Activated CD4-positive, alpha-beta T cell treated with anti-CD3 and anti-CD28 coated beads, Interleukin-2, Interleukin-6, amounts not matched to agents 100 ng/mL and 50 ng/mL, durations not matched to agents 16 hours and 8 hours (primary cell): ENCODE measurements around the gene NCKAP1.

Source experiments
- DNase-seq: peaks from one replicate; pipeline ENCODE4 v3.0.0-alpha.2; 2020

Gene NCKAP1

DNA sequence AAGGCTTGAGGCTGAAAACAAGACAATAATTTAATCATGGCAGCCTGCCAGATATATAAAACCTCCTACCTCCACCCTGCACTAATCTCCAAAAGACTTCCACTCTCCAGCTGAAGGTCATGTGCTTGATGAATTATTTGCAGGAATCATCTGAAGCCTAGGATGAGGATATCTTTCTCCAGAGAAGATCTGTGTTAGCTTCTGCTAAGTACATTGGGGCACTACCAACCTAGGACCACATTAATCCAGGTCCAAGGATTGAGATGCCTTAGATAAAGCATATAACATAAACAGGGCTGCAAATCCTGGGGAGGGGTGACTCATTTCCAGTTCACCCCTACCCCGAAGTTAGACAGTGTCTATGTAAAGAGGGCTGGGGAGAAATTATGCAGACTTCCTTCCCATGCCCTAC, 91.3 kb downstream of the NCKAP1 start:
- no peak for DNase-seq

DNA sequence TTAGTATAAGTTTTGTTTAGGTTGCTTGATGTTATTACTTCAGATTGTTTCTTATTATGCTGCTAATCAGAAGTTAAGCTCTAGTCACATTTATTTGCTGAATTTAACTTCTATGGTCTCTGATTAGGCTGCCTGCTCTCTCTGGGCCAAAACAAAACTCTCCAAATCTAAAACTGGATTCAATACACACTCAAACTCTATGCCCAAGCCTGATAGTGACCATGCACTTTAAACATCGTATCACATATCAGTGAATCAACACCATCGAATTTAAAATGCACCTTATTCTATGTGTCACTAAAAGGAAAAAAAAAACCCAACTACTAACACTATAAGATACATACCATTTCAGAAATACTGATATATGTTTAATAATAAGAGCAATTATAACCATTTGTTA, 94.9 kb downstream of the NCKAP1 start:
- DNase-seq, result no peak

DNA sequence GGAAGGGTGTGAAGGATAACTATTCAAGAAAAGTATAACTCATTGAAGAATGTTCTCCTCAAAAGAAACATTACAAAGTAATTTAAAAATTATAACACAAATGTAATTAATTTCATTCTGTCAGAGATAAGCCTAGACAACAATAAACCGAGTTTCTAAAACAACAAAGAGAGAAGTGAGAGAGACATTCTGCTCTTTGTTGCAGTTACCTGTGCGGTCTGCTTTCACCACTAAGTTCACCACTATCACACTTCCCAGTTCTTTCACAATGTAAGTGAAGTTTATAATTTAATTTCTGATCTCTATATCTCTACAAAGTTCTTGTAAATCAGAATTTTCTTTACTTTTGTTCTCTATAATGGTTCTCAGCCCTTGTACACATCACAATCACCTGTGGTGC, 95.5 kb downstream of the NCKAP1 start:
- no peak for DNase-seq

DNA sequence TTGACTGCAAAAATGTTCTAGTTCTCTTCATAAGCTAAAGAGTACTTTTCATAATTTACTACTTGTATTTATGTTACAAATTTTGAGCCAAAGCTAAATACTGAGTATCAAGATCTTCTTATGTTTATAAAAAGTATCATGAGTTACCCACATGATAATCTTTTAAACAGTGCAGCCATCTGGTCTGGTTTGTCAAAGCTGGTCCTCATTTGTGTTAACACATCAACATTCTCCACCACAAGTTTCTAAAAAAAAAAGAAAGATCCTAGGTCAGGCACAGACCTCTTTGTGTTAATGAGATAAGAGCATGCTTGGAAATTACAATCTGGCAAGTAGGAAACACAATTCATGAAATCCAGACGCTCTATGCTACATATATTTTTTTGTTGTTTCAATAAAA, 96.3 kb downstream of the NCKAP1 start:
- no peak for DNase-seq

DNA sequence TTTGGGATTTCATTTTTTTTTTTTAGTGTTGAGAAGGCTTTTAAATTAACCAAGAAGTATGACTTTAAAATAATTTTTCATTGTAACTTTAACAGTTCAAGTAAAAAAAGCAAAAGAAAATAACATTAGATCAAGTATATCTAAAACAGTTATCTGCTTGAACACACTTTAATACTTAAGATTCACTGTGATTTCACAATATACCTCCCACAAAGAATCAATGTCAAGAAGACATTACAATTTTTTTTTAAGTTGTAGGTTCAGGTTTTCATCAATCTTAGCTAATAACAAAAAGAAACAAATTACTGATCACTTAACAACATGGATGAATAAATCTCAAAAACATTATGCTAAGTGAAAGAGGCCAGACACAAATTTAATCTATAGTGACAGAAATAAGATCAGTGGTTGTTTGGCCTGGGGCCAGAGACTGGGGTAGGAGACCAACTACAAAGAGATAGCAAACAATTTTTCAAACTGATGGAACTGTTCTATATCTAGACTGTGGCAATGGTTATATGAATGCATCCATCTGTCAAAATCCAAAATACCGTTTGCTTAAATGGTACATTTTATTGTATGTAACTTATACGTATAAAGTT, 97.0 kb downstream of the NCKAP1 start:
- no peak for DNase-seq

DNA sequence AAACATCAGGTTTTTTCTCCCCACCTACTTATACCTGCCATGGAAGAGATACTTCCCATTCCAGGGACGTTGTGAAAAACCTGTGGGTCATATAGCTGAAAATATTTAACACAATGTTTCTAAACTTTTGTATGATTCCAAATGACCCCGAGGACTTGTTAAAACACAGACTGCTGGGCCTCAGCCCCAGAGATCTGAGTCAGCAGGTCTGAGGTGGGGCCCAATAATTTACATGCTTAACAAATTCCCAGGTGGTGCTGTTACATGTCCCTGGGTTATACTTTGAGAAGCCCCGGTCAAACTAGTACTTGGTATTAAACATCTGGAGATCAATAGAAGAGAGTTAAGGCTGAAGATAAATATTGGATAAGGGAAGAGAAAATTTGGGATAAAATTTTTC, 100.4 kb downstream of the NCKAP1 start:
- no peak for DNase-seq

DNA sequence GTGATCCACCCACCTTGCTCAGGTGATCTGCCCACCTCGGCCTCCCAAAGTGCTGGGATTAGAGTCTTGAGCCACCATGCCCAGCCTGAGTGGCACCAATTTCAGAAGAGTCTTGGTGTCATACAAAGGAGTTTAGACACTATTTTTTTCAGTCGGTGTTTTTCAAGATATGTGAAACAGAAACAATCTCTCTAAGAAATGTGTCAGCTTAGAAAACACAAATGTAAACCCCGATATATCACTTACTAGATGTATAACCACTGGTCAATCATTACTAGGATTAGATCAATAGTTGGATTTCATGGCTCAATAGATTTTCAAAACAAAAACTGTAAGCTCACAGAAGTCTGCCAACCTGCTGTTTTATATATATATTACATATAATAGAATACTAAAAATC, 104.6 kb downstream of the NCKAP1 start:
- no peak for DNase-seq

GRCh38 chr2:182929972-182930371, 108.3 kb downstream of the NCKAP1 start:
- no peak for DNase-seq

- DNase-seq, result no peak
Measured at GRCh38 chr2:182924306-182924705, 114.0 kb downstream of the NCKAP1 start.

DNA sequence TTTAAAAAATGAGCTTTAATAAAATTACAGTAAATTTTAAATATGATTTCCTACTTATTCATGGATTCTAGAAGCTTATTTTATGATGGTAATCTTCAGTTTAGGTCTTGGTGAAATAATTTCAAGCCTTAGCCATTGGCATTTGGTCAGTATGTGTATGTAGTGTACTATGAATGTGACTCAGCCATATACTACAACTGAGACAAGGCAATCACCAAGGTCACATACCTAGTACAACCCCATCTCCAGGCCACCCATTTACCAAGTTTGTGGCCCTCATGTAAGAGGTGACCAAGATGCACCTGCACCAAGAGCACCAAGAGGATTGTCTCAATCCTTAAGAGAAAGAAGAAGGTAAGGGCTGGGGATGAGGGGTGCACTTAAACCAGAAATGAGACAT, 117.0 kb downstream of the NCKAP1 start:
- DNase-seq, result no peak

- no peak for DNase-seq
Measured at GRCh38 chr2:182920631-182921056, 117.6 kb downstream of the NCKAP1 start.

- no peak for DNase-seq
Measured at GRCh38 chr2:182920089-182920488, 118.2 kb downstream of the NCKAP1 start.

GRCh38 chr2:182918961-182919652, 119.2 kb downstream of the NCKAP1 start:
- no peak for DNase-seq

GRCh38 chr2:182917924-182918323, 120.3 kb downstream of the NCKAP1 start:
- no peak for DNase-seq

- DNase-seq, result no peak
Measured at GRCh38 chr2:182916417-182916816, 121.8 kb downstream of the NCKAP1 start.

DNA sequence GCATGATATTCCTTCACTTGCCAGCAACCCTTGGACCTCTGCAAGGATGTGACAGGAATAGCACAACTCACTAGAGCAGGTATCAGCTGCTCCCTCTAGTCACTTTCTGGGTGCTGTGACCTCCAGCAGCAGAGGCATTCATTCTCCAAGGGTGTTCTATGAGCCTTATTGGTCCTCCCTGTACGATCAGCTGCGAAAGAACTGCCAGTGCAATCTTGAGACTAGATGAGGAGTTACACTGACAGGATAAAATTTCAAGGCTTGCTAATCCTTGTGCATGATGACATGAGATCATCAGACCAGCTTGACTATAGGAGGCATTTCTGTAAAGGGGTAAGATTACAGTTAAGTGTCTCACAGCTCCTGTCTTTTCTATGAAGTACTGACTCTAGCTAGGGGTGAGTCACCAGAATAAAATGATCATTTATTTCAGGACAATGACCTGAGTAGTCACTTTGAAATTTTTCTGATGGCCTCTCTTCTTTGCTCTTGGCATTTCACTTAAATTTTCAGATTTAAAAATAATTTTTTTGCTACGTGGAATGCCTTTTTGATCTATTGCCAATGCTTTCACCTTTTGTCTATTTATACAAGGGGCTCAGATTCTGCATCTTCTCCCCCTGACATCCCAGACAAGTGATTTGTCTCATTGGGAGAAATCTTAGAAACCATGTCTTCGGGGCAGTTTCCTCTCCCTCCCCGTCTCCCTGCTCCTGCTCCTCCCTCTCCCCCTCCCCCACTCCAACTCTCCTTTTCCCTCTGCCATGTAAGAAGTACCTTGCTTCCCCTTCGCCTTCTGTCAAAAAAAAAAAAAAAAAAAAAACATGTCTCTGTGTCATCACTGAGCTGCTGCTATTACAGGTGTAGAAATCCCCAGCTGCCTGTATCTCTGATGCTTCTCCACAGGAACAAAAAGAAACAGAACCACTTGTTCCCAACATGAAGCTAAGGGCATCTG, 122.6 kb downstream of the NCKAP1 start:
- DNase-seq, result no peak

GRCh38 chr2:182914852-182915251, 123.4 kb downstream of the NCKAP1 start:
- no peak for DNase-seq

- DNase-seq, result no peak
Measured at GRCh38 chr2:182913064-182913463, 125.2 kb downstream of the NCKAP1 start.

DNA sequence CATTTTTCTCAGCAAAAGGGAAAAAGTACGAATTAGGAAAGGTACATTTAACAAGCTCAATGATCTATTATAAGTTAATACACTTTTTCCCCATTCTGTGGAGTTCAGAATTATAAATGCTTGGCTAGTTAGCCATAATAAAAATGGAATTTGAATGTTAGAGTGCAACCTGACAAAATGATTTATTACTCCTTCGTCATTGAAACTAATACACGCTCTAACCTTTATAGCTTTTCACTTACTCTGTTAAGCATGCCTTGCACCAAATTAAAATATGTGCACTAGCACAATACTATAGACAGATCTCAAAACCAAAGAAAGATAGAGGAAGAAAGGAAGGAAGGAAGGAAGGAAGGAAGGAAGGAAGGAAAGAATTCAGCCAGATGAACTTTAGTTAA, 125.7 kb downstream of the NCKAP1 start:
- DNase-seq, result no peak

GRCh38 chr2:182911813-182912517, 126.3 kb downstream of the NCKAP1 start:
- no peak for DNase-seq

GRCh38 chr2:182910965-182911364, 127.3 kb downstream of the NCKAP1 start:
- DNase-seq, result no peak

DNA sequence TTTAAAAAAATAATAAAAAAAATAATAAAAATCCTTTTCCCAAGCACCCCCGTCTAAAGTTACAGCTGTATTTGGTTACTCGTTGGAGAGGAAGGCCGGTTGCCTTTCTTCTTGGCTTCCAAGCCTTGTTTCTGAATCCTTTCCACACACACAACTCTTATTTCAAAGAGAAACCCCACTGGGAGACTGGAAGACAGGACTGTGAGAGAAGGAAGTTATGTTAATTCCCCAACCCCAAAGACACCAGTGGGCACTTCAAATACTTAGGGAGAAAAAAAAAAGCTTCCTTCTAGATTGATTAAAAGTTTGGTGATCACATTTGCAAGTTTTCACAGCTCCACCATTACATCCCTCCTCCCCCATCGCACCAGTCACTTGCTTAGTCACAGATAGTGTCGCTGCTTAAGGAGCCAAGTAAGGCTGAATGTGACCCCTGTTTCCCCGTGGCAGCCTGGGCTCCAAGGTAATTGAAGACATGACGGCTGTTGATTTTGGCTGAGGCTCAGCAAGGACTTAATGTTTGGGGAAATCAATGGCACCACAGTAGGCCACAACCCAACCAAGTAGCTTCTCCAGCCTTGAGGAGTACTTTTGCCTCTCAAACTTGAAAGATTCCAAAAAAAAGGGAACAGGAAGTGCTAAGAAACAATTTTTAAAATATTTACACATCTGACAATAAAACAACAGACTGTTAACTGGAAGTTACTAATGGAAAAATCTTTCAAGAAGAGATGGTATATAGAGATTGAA, 131.0 kb downstream of the NCKAP1 start:
- no peak for DNase-seq
